ENCODE results near the gene USP36. TPM values are rescaled to one million over a fixed set of nuclear protein-coding genes. Genes with fewer than 3 reads are reported as not detected.
A peak's percentile ranks its signal among the peaks of the same experiment; 100 is the strongest.

The USP36 gene
- total RNA-seq, 2 experiments from 2014 or later = 489 to 494 TPM

DNA sequence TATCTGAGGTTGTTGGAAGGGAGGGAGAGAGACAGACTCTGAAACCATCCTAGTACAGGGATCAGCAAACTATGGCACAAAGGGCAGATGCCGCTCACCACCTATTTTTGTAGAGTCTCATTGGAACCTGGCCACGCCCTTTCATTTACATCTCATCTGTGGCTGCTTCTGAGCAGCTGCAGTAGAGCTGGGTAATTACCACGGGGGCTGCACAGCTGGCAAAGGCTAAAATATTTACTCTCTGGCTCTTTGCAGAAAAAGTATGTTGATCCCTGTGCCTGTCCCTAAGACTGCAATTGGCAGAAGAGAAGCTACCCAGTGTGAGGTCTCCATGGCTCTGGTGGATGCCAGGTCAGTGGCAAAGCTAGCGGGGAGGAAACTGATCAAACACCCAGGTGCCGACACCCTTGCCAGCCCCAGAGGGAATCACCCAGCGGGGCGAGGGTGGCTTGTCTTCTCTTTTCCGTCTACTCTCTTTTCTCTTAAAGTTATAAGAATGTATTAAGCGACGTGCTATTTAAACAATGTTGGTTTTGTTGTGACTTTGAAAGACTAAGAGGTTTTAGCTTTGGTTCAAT, 48.4 kb upstream of the USP36 start:
- peak overlapping the region; percentile 5 for H3K4me3 ChIP-seq (ENCODE audit: low read length)
- CTCF ChIA-PET = no interaction called here

GRCh38 chr17:78886954-78887353, 46.3 kb upstream of the USP36 start:
- Mint-ChIP-seq H3K9me3 (no peaks in the 10 kb centered on the region), H3K4me3 (no peak overlapping the region), H3K36me3 (ENCODE audit: low read depth) (no peaks in the 10 kb centered on the region), H3K27me3 (no peaks in the 10 kb centered on the region), H3K4me1 (ENCODE audit: low read depth) (peaks cover 54% of the 10 kb centered on the region), H3K27ac (peak overlapping the region; percentile 49)
- peaks cover 0 to 4% of the 10 kb centered on the region in 2 experiments for H3K27me3 ChIP-seq (ENCODE audit: control insufficient read depth in 1 of 2, insufficient read depth in 2 of 2, low read length in 2 of 2)
- no peaks in the 10 kb centered on the region for H3K36me3 ChIP-seq (ENCODE audit: insufficient read depth, low read length)
- no peak for ATAC-seq (ENCODE audit: poor library complexity)
- intact Hi-C loops (cut with DNase I, micrococcal nuclease) = loop anchor here in 1 of 2 experiments (5.0 kb wide), 1 partner anchor 35 kb away; no protein-coding TSS in a partner anchor
- no peak overlapping the region for H3K27ac ChIP-seq (ENCODE audit: low read depth in 1 of 2, low read length in 2 of 2)
- DNase-seq = no peak
- H3K9me3 ChIP-seq (ENCODE audit: control insufficient read depth in 1 of 2, insufficient read depth in 1 of 2, low read length in 2 of 2) = no peaks in the 10 kb centered on the region
- ChIA-PET POLR2A (no interaction called here), CTCF (no interaction called here)
- no peak overlapping the region for H3K4me3 ChIP-seq (ENCODE audit: low read length)
- TF ChIP-seq, protein P1, sequence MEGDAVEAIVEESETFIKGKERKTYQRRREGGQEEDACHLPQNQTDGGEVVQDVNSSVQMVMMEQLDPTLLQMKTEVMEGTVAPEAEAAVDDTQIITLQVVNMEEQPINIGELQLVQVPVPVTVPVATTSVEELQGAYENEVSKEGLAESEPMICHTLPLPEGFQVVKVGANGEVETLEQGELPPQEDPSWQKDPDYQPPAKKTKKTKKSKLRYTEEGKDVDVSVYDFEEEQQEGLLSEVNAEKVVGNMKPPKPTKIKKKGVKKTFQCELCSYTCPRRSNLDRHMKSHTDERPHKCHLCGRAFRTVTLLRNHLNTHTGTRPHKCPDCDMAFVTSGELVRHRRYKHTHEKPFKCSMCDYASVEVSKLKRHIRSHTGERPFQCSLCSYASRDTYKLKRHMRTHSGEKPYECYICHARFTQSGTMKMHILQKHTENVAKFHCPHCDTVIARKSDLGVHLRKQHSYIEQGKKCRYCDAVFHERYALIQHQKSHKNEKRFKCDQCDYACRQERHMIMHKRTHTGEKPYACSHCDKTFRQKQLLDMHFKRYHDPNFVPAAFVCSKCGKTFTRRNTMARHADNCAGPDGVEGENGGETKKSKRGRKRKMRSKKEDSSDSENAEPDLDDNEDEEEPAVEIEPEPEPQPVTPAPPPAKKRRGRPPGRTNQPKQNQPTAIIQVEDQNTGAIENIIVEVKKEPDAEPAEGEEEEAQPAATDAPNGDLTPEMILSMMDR (IDR thresholded peaks at IDR 0.05) = no peak
- H3K4me1 ChIP-seq (ENCODE audit: insufficient read depth, low read length) = peaks cover 52% of the 10 kb centered on the region

More for the DNA sequence above, 48.4 kb upstream of the USP36 start:
- Mint-ChIP-seq H3K4me1 (ENCODE audit: low read depth) (peaks cover 50% of the 10 kb centered on the region), H3K27me3 (no peaks in the 10 kb centered on the region), H3K9me3 (no peaks in the 10 kb centered on the region), H3K4me3 (peak overlapping the region; percentile 31), H3K36me3 (ENCODE audit: low read depth) (no peaks in the 10 kb centered on the region), H3K27ac (peak overlapping the region; percentile 83)
- H3K27ac ChIP-seq (ENCODE audit: low read depth in 1 of 2, low read length in 2 of 2) = peak overlapping the region; percentile 35 to 45
- no peaks in the 10 kb centered on the region for H3K27me3 ChIP-seq (ENCODE audit: control insufficient read depth in 1 of 2, insufficient read depth in 2 of 2, low read length in 2 of 2)
- ATAC-seq (ENCODE audit: poor library complexity) (no peak), DNase-seq (no peak)
- no peaks in the 10 kb centered on the region for H3K9me3 ChIP-seq (ENCODE audit: control insufficient read depth in 1 of 2, insufficient read depth in 1 of 2, low read length in 2 of 2)
- H3K36me3 ChIP-seq (ENCODE audit: insufficient read depth, low read length) = no peaks in the 10 kb centered on the region
- H3K4me1 ChIP-seq (ENCODE audit: insufficient read depth, low read length) = peaks cover 46% of the 10 kb centered on the region
- intact Hi-C loops (cut with DNase I, micrococcal nuclease) = loop anchor here in 1 of 2 experiments (5.0 kb wide), 1 partner anchor 33 kb away; no protein-coding TSS in a partner anchor
- TF ChIP-seq, protein P1 (IDR thresholded peaks at IDR 0.05) = no peak
- POLR2A ChIA-PET = interaction anchor here (0.7 to 2.3 kb wide), 2 partner anchors 27 to 36 kb away, joined by 3 to 7 read pairs; partner anchors contain the start of gene TIMP2

DNA sequence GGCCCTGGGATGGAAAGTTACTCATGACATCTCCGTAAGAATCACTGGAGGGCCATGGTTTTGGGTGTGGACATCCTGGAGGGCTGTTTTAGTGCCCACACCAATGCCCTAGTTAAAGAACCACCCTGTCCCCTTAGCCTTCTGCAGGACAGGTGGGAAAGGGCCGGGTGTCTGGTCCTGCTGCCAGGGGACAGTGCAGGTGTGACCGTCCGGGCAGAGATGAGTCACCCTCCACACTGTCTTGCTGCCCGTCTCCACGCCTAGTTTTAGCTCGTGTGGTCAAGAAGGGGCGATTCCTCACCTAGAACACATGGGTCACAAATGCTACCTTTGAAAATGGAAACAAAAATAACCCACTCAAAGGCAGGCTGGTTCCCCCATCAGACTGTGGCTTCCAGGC, 45.3 kb upstream of the USP36 start:
- no peaks in the 10 kb centered on the region for H3K36me3 Mint-ChIP-seq (ENCODE audit: low read depth)
- Histone ChIP-seq H3K27me3 (ENCODE audit: control insufficient read depth in 1 of 2, insufficient read depth in 2 of 2, low read length in 2 of 2) (peaks cover 0 to 4% of the 10 kb centered on the region in 2 experiments), H3K27ac (ENCODE audit: low read depth in 1 of 2, low read length in 2 of 2) (no peak overlapping the region), H3K4me3 (ENCODE audit: low read length) (no peak overlapping the region), H3K4me1 (ENCODE audit: insufficient read depth, low read length) (peaks cover 42% of the 10 kb centered on the region), H3K36me3 (ENCODE audit: insufficient read depth, low read length) (no peaks in the 10 kb centered on the region), H3K9me3 (ENCODE audit: control insufficient read depth in 1 of 2, insufficient read depth in 1 of 2, low read length in 2 of 2) (no peaks in the 10 kb centered on the region)
- H3K27me3 Mint-ChIP-seq = no peaks in the 10 kb centered on the region
- H3K9me3 Mint-ChIP-seq = no peaks in the 10 kb centered on the region
- ChIA-PET CTCF (no interaction called here), POLR2A (no interaction called here)
- H3K27ac Mint-ChIP-seq = no peak overlapping the region
- H3K4me3 Mint-ChIP-seq = no peak overlapping the region
- DNase-seq (no peak), ATAC-seq (ENCODE audit: poor library complexity) (no peak)
- intact Hi-C loops (cut with DNase I, micrococcal nuclease) = loop anchor here in 1 of 2 experiments (5.0 kb wide), 1 partner anchor 36 kb away; no protein-coding TSS in a partner anchor
- H3K4me1 Mint-ChIP-seq (ENCODE audit: low read depth) = peaks cover 44% of the 10 kb centered on the region
- TF ChIP-seq, protein P1 (IDR thresholded peaks at IDR 0.05) = no peak

All from CD4-positive, alpha-beta T cell (primary cell).